A172 (cell line): Measurements from ENCODE around the gene MT1B. TPM values are rescaled to one million over a fixed set of nuclear protein-coding genes. Genes with fewer than 3 reads are reported as not detected.
"Not testable (repeated sequence)": the region's sequence is repeated elsewhere in the genome, so short reads cannot be mapped to it uniquely, and the experiment has no call there.

Experiments
- DNase-seq: peaks from one replicate; pipeline ENCODE4 v3.0.0-alpha.2; 2015; ENCODE audit warnings: low spot score
- total RNA-seq: library from RNA; depleted of rRNA; stranded (reverse); fragments of >200 nt; shearing (Covaris generic); gene quantifications from 2 replicates; pipeline ENCODE4 v1.2.3, GENCODE V29; 2014

Gene MT1B
- total RNA-seq, 1 experiment from 2014 or later, result not detected

- no peak for DNase-seq
Measured at GRCh38 chr16:56620339-56620897, 31.3 kb upstream of the MT1B start.

- DNase-seq, result not testable (repeated sequence)
Measured at GRCh38 chr16:56621665-56622445, 29.8 kb upstream of the MT1B start.

- not testable (repeated sequence) for DNase-seq
Measured at GRCh38 chr16:56623184-56623583, 28.5 kb upstream of the MT1B start.

- no peak for DNase-seq
Measured at GRCh38 chr16:56623637-56624036, 28.0 kb upstream of the MT1B start.

- DNase-seq, result no peak
Measured at GRCh38 chr16:56625140-56625942, 26.3 kb upstream of the MT1B start, which contains the start of gene MT1E. Gene MT1E (plus strand): TSS chr16:56625781. CDS start chr16:56625852, 71 bp downstream.

GRCh38 chr16:56625943-56626654, 25.6 kb upstream of the MT1B start:
- DNase-seq, result no peak

GRCh38 chr16:56626685-56627084, 25.0 kb upstream of the MT1B start:
- no peak for DNase-seq

- DNase-seq, result no peak
Measured at GRCh38 chr16:56628486-56629350, 23.0 kb upstream of the MT1B start.

GRCh38 chr16:56629531-56629930, 22.2 kb upstream of the MT1B start:
- no peak for DNase-seq

- DNase-seq, result no peak
Measured at GRCh38 chr16:56630134-56630533, 21.6 kb upstream of the MT1B start.

GRCh38 chr16:56631197-56631596, 20.5 kb upstream of the MT1B start:
- no peak for DNase-seq

GRCh38 chr16:56631832-56632155, 19.9 kb upstream of the MT1B start:
- no peak for DNase-seq

- no peak for DNase-seq
Measured at GRCh38 chr16:56632156-56632847, 19.4 kb upstream of the MT1B start, which contains the start of gene MT1M. Gene MT1M (plus strand): TSS chr16:56632659. CDS start chr16:56632732, 73 bp downstream.

GRCh38 chr16:56632848-56633365, 18.8 kb upstream of the MT1B start:
- no peak for DNase-seq

GRCh38 chr16:56633535-56633934, 18.2 kb upstream of the MT1B start:
- no peak for DNase-seq

- DNase-seq, result no peak
Measured at GRCh38 chr16:56634715-56635440, 16.8 kb upstream of the MT1B start.

GRCh38 chr16:56635441-56635967, 16.2 kb upstream of the MT1B start:
- DNase-seq, result no peak

- no peak for DNase-seq
Measured at GRCh38 chr16:56636616-56637413, 14.9 kb upstream of the MT1B start.
